ENCODE data around the gene MINDY4B.

DNA sequence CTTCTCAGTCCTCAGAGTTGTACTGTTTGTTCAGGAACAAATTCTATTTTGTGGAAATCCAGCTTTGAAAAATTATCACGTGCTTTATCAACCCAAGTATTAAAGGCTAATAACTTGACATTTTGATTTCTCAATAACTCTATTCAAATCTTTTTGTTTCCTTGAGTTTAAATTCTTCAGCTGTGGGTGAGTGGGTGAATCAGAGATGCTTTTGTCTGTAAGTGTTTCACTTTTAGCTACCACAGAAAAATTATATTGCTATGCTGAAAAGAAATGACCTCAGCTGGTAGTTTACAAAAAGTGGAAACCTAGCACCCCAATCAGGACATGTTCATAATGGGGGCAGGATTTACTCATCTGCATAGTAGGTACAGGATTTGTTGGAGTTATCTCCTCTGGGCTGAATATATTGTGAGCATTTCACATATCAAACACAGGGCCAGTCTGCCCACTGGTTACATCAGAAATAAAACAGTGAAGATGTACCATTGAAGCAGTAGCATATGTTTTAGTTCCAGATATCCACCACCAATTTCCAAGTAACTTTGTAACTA, 30.5 kb downstream of the MINDY4B start:
- TF ChIP-seq POLR2AphosphoS5 (IDR thresholded peaks at IDR 0.05; ENCODE audit: low read depth, low read length) (no peak), POLR2A (IDR thresholded peaks at IDR 0.05; ENCODE audit: low read depth, low read length) (no peak)

Data from GM12892 (cell line).